ENCODE data around the gene HAO1.
A peak's percentile ranks its signal among the peaks of the same experiment; 100 is the strongest.

HAO1 gene

DNA sequence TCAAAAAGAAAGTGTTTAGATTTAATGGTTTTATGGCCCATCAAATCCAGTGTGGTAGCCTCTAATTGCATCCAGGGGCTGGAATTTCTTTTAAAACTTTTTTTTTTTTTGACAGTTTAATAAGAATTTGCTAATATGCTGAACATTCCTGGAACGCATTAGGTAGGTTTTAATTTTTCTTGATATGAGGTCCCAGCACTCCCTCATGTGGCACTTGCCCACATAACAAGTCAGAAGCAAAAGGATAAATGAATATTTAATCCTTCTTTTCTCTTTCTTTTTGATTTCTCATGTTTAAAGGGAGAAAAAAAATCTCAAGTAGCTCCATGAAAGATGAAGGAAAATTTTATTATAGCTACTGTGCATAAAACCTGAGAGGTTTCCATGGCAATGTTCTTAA is 13.5 kb downstream of the HAO1 start:
- DNase-seq (ENCODE audit: low spot score): no peak

DNA sequence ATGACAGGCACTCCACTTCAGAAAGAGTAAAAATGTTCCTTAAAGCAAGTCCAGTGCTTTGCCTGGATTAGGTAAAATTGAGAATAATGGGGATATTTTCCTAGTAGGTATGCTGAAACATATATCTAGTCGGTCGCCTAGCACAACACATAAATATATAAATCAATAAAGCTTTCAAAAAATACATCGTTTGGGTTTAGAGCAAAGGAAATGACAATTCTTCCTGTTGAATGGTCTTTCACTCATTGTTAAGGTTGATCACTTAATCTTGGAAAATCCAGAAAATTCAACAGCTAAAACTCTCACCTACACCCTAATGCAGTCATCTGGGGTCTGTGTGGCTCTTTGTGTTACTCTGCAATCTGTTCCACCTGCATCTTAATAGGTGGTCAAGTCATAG is 13.9 kb downstream of the HAO1 start:
- no peak for DNase-seq (ENCODE audit: low spot score)

GRCh38 chr20:7924692-7925091 is 15.6 kb downstream of the HAO1 start:
- DNase-seq (ENCODE audit: low spot score): no peak

- DNase-seq (ENCODE audit: low spot score): no peak
These were observed 23.6 kb downstream of the HAO1 start for GRCh38 chr20:7916648-7917047.

- no peak for DNase-seq (ENCODE audit: low spot score)
These were observed 27.7 kb downstream of the HAO1 start for GRCh38 chr20:7912551-7912950.

DNA sequence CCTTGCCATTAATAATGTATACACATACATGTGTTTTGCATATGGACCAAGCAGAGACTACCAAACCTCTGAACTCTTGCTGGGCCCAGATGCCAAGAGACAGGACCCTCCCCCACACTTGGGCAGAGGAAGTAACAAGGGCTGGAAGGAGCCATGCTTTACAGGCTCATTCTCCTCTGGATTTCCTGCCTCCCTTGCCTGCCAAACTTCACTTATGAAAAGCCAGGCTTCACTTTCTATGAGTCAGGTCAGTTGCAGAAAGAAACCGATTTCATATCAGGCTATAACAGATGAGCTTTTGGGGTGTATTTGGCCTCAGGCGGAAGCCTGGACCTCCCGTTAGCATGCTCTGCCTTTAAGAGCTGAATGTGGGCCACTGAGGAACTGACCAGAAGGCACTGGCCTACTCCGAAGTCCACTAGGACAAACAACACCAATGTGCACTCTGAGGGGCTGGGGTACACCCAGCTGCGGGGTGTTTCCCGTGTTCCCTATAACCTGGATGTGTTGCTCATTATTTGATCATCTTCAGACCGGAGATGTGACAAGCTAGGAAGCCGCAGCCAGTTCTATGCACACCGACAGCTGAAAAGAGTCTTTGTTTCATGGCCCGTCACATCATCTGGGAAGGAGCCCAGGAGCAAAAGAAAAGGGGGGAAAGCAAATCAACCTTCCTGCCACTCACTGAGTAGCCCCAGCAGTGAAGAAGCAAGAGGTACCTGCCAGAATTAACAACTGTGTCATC is 28.5 kb downstream of the HAO1 start:
- no peak for DNase-seq (ENCODE audit: low spot score)

DNA sequence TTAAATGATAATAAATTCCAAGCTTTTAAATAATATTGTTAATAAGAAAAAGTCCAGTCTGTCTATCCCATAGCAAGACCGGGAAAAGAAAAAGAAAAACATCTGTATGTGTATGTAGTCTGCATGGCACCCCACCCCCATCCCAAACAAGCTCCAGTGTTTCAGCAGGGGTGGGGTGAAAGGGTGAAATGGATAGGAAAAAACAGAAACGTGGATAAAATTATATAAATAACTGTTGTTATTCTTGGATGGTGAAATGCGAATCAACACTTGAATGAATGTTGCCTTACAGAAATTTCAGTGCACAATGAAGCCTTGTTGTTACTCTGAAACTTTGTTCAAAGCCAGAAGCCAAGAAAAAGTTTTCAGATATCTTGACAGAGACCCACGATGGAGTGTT is 31.4 kb downstream of the HAO1 start:
- no peak for DNase-seq (ENCODE audit: low spot score)

DNA sequence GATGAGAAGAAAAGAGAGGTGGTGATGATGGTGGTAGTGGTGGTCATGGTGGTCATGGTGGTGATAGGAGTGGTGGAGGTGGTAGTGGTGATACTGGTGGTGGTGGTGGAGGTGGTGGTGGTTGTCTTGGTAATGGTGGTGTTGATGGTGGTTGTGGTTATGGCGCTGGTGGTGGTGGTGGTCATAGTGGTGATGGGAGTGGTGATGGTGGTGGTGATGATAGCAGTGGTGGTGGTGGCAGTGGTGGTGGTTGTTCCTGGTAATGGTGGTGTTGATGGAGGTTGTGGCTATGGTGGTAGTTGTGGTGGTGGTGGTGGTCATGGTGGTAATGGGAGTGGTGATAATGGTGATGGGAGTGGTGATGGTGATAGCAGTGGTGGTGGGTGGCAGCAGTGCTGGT is 36.8 kb downstream of the HAO1 start:
- no peak for DNase-seq (ENCODE audit: low spot score)

DNA sequence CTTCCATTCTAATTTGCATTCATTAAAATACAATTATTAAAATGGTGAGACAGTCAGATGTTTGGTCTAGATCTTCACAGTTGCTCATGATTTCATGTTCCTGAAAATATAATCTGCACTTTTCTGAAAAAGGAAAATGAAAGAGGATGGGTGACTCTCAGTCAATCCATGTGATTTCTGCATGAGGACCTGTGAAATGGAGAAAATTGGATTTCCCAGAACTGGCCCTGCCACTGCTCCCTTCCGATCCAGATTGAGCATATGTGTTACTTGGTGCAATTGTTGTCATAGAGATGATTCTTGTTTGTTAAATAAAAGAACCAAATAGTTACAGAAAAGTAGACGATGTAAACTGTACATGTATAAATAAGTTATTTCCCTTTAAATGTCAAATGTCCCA is 37.4 kb downstream of the HAO1 start:
- DNase-seq (ENCODE audit: low spot score): no peak

GRCh38 chr20:7897781-7898364 is 42.4 kb downstream of the HAO1 start:
- no peak for DNase-seq (ENCODE audit: low spot score)

GRCh38 chr20:7893014-7893730 is 47.1 kb downstream of the HAO1 start:
- no peak for DNase-seq (ENCODE audit: low spot score)

- DNase-seq (ENCODE audit: low spot score): no peak
These were observed 48.6 kb downstream of the HAO1 start for GRCh38 chr20:7891705-7892104.

- DNase-seq (ENCODE audit: low spot score): no peak
These were observed 50.5 kb downstream of the HAO1 start for GRCh38 chr20:7889736-7890135.

GRCh38 chr20:7883741-7884140 is 56.5 kb downstream of the HAO1 start:
- no peak for DNase-seq (ENCODE audit: low spot score)

DNA sequence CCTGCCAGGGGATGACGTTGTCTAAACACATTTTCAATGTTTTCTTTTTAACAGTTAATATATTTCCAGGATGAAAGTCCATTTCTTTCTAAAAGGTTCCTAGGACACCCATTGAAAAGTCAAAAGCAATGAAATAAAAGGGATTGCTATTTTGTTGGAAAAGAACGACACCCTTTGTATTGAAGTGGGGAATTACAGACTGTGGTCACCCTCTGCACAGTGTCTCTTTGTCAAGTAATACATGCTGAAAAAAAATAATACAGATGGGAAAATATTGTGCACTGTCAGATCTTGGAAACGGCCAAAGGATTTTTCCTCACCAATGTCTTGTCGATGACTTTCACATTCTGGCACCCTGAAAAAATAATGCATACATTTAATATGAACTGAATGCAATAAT is 56.9 kb downstream of the HAO1 start:
- DNase-seq (ENCODE audit: low spot score): no peak

DNA sequence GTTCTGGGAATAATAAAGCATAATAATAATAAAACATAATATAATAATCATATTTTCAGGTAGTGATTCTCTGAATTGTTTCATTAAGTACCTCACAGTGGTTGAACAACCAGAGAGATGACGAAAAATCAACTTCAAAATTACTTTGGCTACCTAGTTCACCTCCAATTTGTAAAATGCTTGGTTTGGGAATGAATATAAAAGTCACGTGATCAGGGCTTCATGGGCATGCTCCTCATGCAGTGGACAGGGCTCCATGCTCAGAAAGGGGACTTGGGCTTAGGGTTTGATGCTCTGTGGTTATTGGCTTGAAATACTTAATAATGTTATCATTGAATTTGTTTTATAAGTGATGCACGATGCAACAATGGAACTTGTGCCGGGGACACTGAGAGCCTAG is 58.2 kb downstream of the HAO1 start:
- no peak for DNase-seq (ENCODE audit: low spot score)

GRCh38 chr20:7881551-7881950 is 58.7 kb downstream of the HAO1 start:
- no peak for DNase-seq (ENCODE audit: low spot score)

DNA sequence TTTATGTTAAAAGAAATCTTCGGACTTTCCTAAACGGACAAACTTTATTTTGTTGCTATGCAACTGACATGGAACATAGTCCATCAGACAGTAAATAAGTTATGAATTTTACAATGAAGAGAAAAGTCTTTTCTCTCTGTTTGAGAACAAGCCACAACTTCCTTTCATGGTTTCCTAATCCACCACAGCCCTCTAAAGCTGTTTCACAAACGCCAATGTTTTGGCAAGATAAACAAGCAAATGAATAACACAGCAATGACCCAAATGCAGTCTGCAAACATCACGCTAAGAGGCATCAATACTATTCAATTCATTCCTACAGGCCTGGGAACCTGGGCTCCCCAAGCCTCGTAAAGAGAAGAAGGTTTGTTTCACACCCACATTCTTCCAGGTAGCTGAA is 60.4 kb downstream of the HAO1 start:
- DNase-seq (ENCODE audit: low spot score): peak; percentile 36

DNA sequence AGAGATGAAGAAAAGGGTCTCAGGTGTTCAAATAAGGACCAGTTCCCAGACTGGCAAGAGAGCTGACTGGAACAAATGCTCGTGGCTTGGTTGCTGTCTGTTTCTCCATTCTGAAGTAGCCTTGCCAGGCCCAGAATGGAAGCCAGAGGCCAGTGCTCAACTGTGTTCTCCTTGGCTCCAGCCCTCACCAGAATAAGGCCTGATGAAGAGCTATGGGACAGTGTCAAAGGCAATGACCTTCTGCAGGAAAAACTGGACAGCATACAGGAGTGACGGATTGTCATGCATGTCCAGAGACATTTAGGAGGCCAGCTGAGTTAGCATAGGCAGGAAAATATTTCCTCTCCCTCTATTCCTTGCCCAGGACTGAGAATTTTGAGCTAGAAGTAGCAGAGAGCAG is 72.2 kb downstream of the HAO1 start:
- DNase-seq (ENCODE audit: low spot score): no peak

DNA sequence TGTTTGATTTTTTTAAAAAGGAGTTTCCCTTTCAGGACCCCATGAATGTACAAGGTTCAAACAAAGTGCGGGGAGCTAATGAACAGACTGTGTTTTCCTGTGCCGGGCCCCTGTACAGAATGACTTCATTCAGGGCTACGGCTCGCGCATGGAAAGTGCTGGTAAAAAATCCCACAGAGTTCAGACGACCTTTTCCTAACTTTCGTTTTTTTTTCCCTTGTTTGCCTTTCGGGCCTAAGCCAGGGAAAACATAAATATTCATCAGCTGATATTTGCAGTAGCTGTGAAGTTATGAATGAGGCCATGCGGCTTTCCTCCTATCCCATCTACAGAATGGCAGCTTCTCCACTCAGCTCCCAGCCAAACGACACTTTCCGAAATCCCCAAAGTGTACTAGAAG is 74.0 kb downstream of the HAO1 start:
- no peak for DNase-seq (ENCODE audit: low spot score)

- DNase-seq (ENCODE audit: low spot score): no peak
These were observed 80.9 kb downstream of the HAO1 start for GRCh38 chr20:7859356-7859802.

GRCh38 chr20:7858734-7859250 is 81.5 kb downstream of the HAO1 start:
- DNase-seq (ENCODE audit: low spot score): no peak

- no peak for DNase-seq (ENCODE audit: low spot score)
These were observed 83.5 kb downstream of the HAO1 start for GRCh38 chr20:7856756-7857155.

Data from HuH-7.5 (cell line).